Measurements from ENCODE around the gene INTU.
"Not testable (repeated sequence)": the region's sequence is repeated elsewhere in the genome, so short reads cannot be mapped to it uniquely, and the experiment has no call there.

Gene INTU

GRCh38 chr4:127632420-127633403 is at the start of gene INTU:
TSS of gene INTU (plus strand) at chr4:127632957. CDS start at chr4:127633035, 78 bp downstream.
- peak; percentile 95 for DNase-seq (ENCODE audit: low spot score)

- not testable (repeated sequence) for DNase-seq (ENCODE audit: low spot score)
Observed at GRCh38 chr4:127586496-127586895, 46.3 kb upstream of the INTU start.

GRCh38 chr4:127586922-127587571 is 45.7 kb upstream of the INTU start:
- no peak for DNase-seq (ENCODE audit: low spot score)

GRCh38 chr4:127589153-127589552 is 43.6 kb upstream of the INTU start:
- DNase-seq (ENCODE audit: low spot score), result not testable (repeated sequence)

- no peak for DNase-seq (ENCODE audit: low spot score)
Observed at GRCh38 chr4:127598656-127599055, 34.1 kb upstream of the INTU start.

GRCh38 chr4:127601029-127601428 is 31.7 kb upstream of the INTU start:
- no peak for DNase-seq (ENCODE audit: low spot score)

GRCh38 chr4:127604949-127605709 is 27.6 kb upstream of the INTU start:
- peak; percentile 28 for DNase-seq (ENCODE audit: low spot score)

GRCh38 chr4:127606823-127607222 is 25.9 kb upstream of the INTU start:
- DNase-seq (ENCODE audit: low spot score), result no peak

- DNase-seq (ENCODE audit: low spot score), result no peak
Observed at GRCh38 chr4:127609484-127609883, 23.3 kb upstream of the INTU start.

- DNase-seq (ENCODE audit: low spot score), result no peak
Observed at GRCh38 chr4:127610488-127610887, 22.3 kb upstream of the INTU start.

- DNase-seq (ENCODE audit: low spot score), result no peak
Observed at GRCh38 chr4:127616898-127617297, 15.9 kb upstream of the INTU start.

GRCh38 chr4:127618427-127618826 is 14.3 kb upstream of the INTU start:
- no peak for DNase-seq (ENCODE audit: low spot score)

- peak; percentile 40 for DNase-seq (ENCODE audit: low spot score)
Observed at GRCh38 chr4:127622621-127622920, 10.2 kb upstream of the INTU start.

- DNase-seq (ENCODE audit: low spot score), result no peak
Observed at GRCh38 chr4:127622921-127623796, 9.6 kb upstream of the INTU start.

- DNase-seq (ENCODE audit: low spot score), result peak; percentile 40
Observed at GRCh38 chr4:127623797-127624083, 9.0 kb upstream of the INTU start.

GRCh38 chr4:127624173-127624572 is 8.6 kb upstream of the INTU start:
- no peak for DNase-seq (ENCODE audit: low spot score)

- DNase-seq (ENCODE audit: low spot score), result no peak
Observed at GRCh38 chr4:127629371-127629770, 3.4 kb upstream of the INTU start.

- DNase-seq (ENCODE audit: low spot score), result no peak
Observed at GRCh38 chr4:127630152-127630551, 2.6 kb upstream of the INTU start.

- no peak for DNase-seq (ENCODE audit: low spot score)
Observed at GRCh38 chr4:127631420-127631819, 1.3 kb upstream of the INTU start.

- DNase-seq (ENCODE audit: low spot score), result no peak
Observed at GRCh38 chr4:127634181-127634580, 1.4 kb downstream of the INTU start.

GRCh38 chr4:127641524-127641923 is 8.8 kb downstream of the INTU start:
- DNase-seq (ENCODE audit: low spot score), result no peak

- no peak for DNase-seq (ENCODE audit: low spot score)
Observed at GRCh38 chr4:127642169-127642568, 9.4 kb downstream of the INTU start.

Measured in globus pallidus (tissue), 1 donor.